Measurements from ENCODE around the gene NR1H4. TPM values are rescaled to one million over a fixed set of nuclear protein-coding genes. Genes with fewer than 3 reads are reported as not detected.
A peak's percentile ranks its signal among the peaks of the same experiment; 100 is the strongest.

Gene NR1H4
- total and polyA plus RNA-seq, 2 of the 13 experiments (the other 11 are each of a cell fraction or from before 2014, with no cell fraction given), result 27.3 to 114 TPM

GRCh38 chr12:100445081-100445481 lies 28.6 kb upstream of the NR1H4 start (continued):
- TF ChIP-seq ZNF768 (CRISPR knock-in tag; IDR thresholded peaks at IDR 0.05) (no peak), KDM4B (CRISPR knock-in tag; IDR thresholded peaks at IDR 0.05) (peak; percentile 56; the same call in 1 of the 2 replicates), MNT (IDR thresholded peaks at IDR 0.05) (no peak), NFIC (IDR thresholded peaks at IDR 0.05; ENCODE audit: low read length) (peak; percentile 54; the same call in 1 of the 2 replicates), POLR2A (IDR thresholded peaks at IDR 0.05; ENCODE audit: insufficient read depth in 1 of 2, low read depth in 2 of 2, low read length in 2 of 2) (no peak), GABPB1 (CRISPR knock-in tag; IDR thresholded peaks at IDR 0.05) (peak; percentile 19; the same call in 1 of the 2 replicates), ZNF547 (CRISPR knock-in tag; IDR thresholded peaks at IDR 0.05) (no peak), THYN1 (CRISPR knock-in tag; IDR thresholded peaks at IDR 0.05; ENCODE audit: borderline replicate concordance, low read depth) (no peak), ELF1 (CRISPR knock-in tag; IDR thresholded peaks at IDR 0.05) (peak; percentile 80), SP140L (CRISPR knock-in tag; IDR thresholded peaks at IDR 0.05; ENCODE audit: borderline replicate concordance) (peak; percentile 34; the same call in 1 of the 2 replicates), PAWR (CRISPR knock-in tag; IDR thresholded peaks at IDR 0.05; ENCODE audit: borderline replicate concordance) (no peak), SATB2 (CRISPR knock-in tag; IDR thresholded peaks at IDR 0.05) (no peak), LBX2 (CRISPR knock-in tag; IDR thresholded peaks at IDR 0.05; ENCODE audit: borderline replicate concordance) (no peak), SOX13 (IDR thresholded peaks at IDR 0.05) (no peak), SOX13 (CRISPR knock-in tag; conservative IDR thresholded peaks at IDR 0.05 in 1 of 2, IDR thresholded peaks at IDR 0.05 in 1 of 2) (peak in 1 of 2 experiments; percentile 67; a peak in 1 of 4 replicates), ZNF234 (CRISPR knock-in tag; conservative IDR thresholded peaks at IDR 0.05) (no peak), ZNF792 (CRISPR knock-in tag; IDR thresholded peaks at IDR 0.05) (peak; percentile 68; the same call in 1 of the 2 replicates), MEF2D (CRISPR knock-in tag; IDR thresholded peaks at IDR 0.05) (no peak), ZNF704 (CRISPR knock-in tag; IDR thresholded peaks at IDR 0.05; ENCODE audit: borderline replicate concordance) (no peak), ADNP (CRISPR knock-in tag; IDR thresholded peaks at IDR 0.05) (no peak), TFDP1 (CRISPR knock-in tag; IDR thresholded peaks at IDR 0.05; ENCODE audit: borderline replicate concordance) (no peak; the same call in 1 of the 2 replicates), SIX4 (CRISPR knock-in tag; IDR thresholded peaks at IDR 0.05) (peak; percentile 36; the same call in 1 of the 2 replicates), RERE (CRISPR knock-in tag; IDR thresholded peaks at IDR 0.05; ENCODE audit: low read depth) (no peak)
